GM06990 (cell line): ENCODE measurements around the gene SPOCK2.
"Not testable (repeated sequence)": the region's sequence is repeated elsewhere in the genome, so short reads cannot be mapped to it uniquely, and the experiment has no call there.

Source experiments
- DNase-seq: peaks from one replicate; pipeline ENCODE4 v3.0.0-alpha.2; 2011; ENCODE audit not compliant: insufficient read length; ENCODE audit errors: extremely low read depth
- H3K27me3 ChIP-seq: replicated peaks from 2 replicates; pipeline ENCODE4 v1.6.0; 2011; ENCODE audit warnings: low read length; ENCODE audit not compliant: control insufficient read depth, insufficient read depth
- H3K36me3 ChIP-seq: 2 replicates; pipeline ENCODE4 v1.5.1; 2011; ENCODE audit warnings: low read length; ENCODE audit not compliant: control insufficient read depth, insufficient read depth
- H3K4me3 ChIP-seq: replicated peaks from 2 replicates; pipeline ENCODE4 v1.5.1; 2011; ENCODE audit warnings: low read depth, mild to moderate bottlenecking, control low read depth, low read length
- CTCF ChIP-seq: IDR thresholded peaks from 2 replicates; pipeline ENCODE4 v1.5.1; 2011; ENCODE audit warnings: low read length, control low read depth, mild to moderate bottlenecking, inconsistent platforms; ENCODE audit not compliant: insufficient read depth, poor library complexity, severe bottlenecking

Gene SPOCK2

GRCh38 chr10:72034040-72034499, 54.3 kb downstream of the SPOCK2 start:
- Histone ChIP-seq H3K27me3 (peaks cover 2% of the 10 kb centered on the region), H3K4me3 (no peak overlapping the region), H3K36me3 (no peaks in the 10 kb centered on the region)
- no peak for DNase-seq
- TF ChIP-seq CTCF = no peak

- not testable (repeated sequence) for DNase-seq, H3K27me3 ChIP-seq, H3K36me3 ChIP-seq, H3K4me3 ChIP-seq
These were observed 55.8 kb downstream of the SPOCK2 start for GRCh38 chr10:72032409-72033162.

- TF ChIP-seq CTCF = no peak
These were observed 56.6 kb downstream of the SPOCK2 start for GRCh38 chr10:72031706-72032105.

GRCh38 chr10:72030762-72031543, 57.4 kb downstream of the SPOCK2 start:
- DNase-seq = no peak
- Histone ChIP-seq H3K36me3 (no peaks in the 10 kb centered on the region), H3K4me3 (no peak overlapping the region), H3K27me3 (peaks cover 2% of the 10 kb centered on the region; the same call in 1 of the 2 replicates)
- no peak for TF ChIP-seq CTCF

More at GRCh38 chr10:72031706-72032105, 56.6 kb downstream of the SPOCK2 start:
- no peak for DNase-seq
- Histone ChIP-seq H3K27me3 (peaks cover 2% of the 10 kb centered on the region; the same call in 1 of the 2 replicates), H3K36me3 (no peaks in the 10 kb centered on the region), H3K4me3 (no peak overlapping the region)

- Histone ChIP-seq H3K4me3 (no peak overlapping the region), H3K36me3 (no peaks in the 10 kb centered on the region), H3K27me3 (peaks cover 2% of the 10 kb centered on the region; the same call in 1 of the 2 replicates)
- DNase-seq = no peak
- no peak for TF ChIP-seq CTCF
These were observed 58.9 kb downstream of the SPOCK2 start for GRCh38 chr10:72029414-72029813.

GRCh38 chr10:72027498-72027897, 60.9 kb downstream of the SPOCK2 start:
- no peak overlapping the region for H3K4me3 ChIP-seq
- no peak for TF ChIP-seq CTCF
- H3K36me3 ChIP-seq = no peaks in the 10 kb centered on the region
- H3K27me3 ChIP-seq = peaks cover 2% of the 10 kb centered on the region; the same call in 1 of the 2 replicates
- no peak for DNase-seq
